ENCODE data around the gene KRT33A.

Gene KRT33A

DNA sequence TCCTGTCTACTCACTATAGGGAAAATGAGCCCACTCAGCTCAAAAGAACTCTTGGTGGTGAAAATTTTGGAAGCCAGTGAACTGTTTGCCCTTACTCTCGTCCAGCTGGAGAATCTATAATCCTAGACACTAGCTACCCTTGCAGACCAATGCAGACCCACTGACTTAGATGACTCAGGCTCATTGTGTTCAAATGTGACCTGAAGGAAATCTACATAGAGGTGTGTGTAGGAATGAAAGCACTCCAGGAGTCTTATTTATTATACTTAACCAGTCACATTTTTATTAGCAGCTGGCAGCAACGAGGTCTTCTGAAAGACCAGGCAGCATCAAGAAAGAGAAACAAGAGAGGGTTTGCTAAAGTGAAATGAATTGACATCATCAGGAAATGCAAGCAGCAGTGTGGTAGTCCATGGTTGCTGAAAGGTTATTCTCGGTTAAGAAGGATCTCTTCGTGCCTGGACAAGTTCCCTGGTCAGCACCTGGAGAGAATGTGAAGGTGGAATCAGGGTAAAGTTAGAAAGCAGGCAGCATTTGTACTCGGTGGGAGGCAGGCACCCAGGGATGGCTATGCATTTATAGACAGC lies 49.3 kb downstream of the KRT33A start:
- DNase-seq = no peak

DNA sequence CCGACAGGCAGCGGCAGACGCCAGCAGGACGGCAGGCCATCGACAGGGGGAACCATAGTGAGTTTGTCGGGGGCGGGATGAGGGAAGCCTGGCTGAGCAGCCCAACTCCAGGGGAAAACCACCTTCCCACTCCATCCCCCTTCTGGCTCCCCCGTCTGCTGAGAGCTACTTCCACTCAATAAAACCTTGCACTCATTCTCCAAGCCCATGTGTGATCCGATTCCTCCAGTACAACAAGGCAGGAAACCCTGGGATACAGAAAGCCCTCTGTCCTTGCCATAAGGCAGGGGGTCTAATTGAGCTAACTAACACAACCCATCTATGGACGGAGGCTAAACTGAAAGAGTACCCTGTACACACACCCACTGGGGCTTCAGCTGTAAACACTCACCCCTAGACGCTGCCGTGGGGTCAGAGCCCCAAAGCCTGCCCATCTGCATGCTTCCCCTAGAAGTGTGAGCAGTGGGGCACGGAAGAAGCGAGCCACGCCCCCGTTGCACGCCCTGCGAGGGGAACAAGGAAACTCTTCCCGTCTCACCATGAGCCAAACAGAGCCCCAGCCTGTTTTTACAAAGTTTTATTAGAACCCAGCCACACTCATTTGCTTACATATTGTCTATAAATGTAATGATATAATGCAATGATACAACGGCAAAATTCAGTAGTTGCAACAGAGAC lies 52.0 kb downstream of the KRT33A start:
- DNase-seq = no peak

DNA sequence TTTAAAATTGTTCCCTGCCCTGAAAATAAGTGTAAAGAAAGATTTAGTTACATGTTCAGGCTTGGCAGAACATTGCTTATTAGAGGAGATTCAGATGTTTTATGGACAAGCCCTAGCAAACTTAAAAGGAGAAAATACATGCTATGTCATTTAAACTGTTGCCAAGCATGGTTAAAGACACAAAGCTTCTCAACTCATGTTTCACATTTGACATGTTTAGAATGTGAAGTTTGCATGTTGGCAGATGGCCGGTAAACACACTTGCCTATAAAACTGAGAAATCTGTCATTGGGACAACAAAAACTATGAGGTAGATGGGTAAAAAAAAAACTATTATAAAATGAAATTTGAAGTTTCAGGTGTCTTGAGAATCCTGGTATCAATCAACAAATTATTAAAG lies 53.8 kb downstream of the KRT33A start:
- DNase-seq = no peak
